SK-N-MC (cell line): ENCODE measurements around the gene DMBX1.

ENCODE experiments used
- DNase-seq: peaks from one replicate; pipeline ENCODE4 v3.0.0-alpha.2; 2011; ENCODE audit warnings: low read depth, low spot score
- H3K27ac ChIP-seq: fragments of 200-600 bp; sonication (generic); 2 replicates; pipeline ENCODE4 v1.5.1; 2016; ENCODE audit warnings: mixed run types
- H3K36me3 ChIP-seq: fragments of 200-600 bp; sonication (generic); 2 replicates; pipeline ENCODE4 v1.6.1; 2017; ENCODE audit warnings: antibody characterized with exemption, low read length, mixed read lengths; ENCODE audit not compliant: insufficient read depth
- H3K4me3 ChIP-seq: fragments of 200-600 bp; sonication (generic); 2 replicates; pipeline ENCODE4 v1.5.1; 2016
- H3K9ac ChIP-seq: fragments of 200-600 bp; sonication (generic); 2 replicates; pipeline ENCODE4 v1.8.0; 2017; ENCODE audit warnings: mixed run types, mixed read lengths; ENCODE audit not compliant: insufficient read length
- H3K9me3 ChIP-seq: fragments of 200-600 bp; sonication (generic); 2 replicates; pipeline ENCODE4 v1.6.1; 2017; ENCODE audit warnings: low read depth, mild to moderate bottlenecking, antibody characterized with exemption, low read length, moderate library complexity, mixed read lengths
- EZH2 ChIP-seq: fragments of 200-600 bp; sonication (generic); IDR thresholded peaks from one replicate; pipeline ENCODE4 v1.6.1; 2017; ENCODE audit warnings: antibody characterized with exemption
- FOXP2 ChIP-seq: optimal IDR thresholded peaks from 2 replicates; pipeline ENCODE3; 2011; ENCODE audit warnings: mild to moderate bottlenecking, moderate library complexity; ENCODE audit not compliant: insufficient read depth; ENCODE audit errors: extremely low read length, control extremely low read depth
- POLR2AphosphoS5 ChIP-seq: IDR thresholded peaks from 2 replicates; pipeline ENCODE4 v1.6.1; 2012; ENCODE audit warnings: mild to moderate bottlenecking, low read depth, low read length, borderline replicate concordance

The DMBX1 gene

GRCh38 chr1:46512792-46513190 lies 23.2 kb downstream of the DMBX1 start:
- no peaks in the 10 kb centered on the region for H3K9me3 ChIP-seq
- no peak overlapping the region for H3K9ac ChIP-seq
- TF ChIP-seq FOXP2 = no peak
- no peak for TF ChIP-seq POLR2AphosphoS5
- no peak for TF ChIP-seq EZH2
- no peak for DNase-seq
- no peaks in the 10 kb centered on the region for H3K36me3 ChIP-seq
- H3K27ac ChIP-seq = no peak overlapping the region
- no peak overlapping the region for H3K4me3 ChIP-seq

GRCh38 chr1:46513536-46513935 lies 23.9 kb downstream of the DMBX1 start:
- TF ChIP-seq POLR2AphosphoS5 (no peak), FOXP2 (no peak), EZH2 (no peak)
- no peak overlapping the region for H3K9ac ChIP-seq

DNA sequence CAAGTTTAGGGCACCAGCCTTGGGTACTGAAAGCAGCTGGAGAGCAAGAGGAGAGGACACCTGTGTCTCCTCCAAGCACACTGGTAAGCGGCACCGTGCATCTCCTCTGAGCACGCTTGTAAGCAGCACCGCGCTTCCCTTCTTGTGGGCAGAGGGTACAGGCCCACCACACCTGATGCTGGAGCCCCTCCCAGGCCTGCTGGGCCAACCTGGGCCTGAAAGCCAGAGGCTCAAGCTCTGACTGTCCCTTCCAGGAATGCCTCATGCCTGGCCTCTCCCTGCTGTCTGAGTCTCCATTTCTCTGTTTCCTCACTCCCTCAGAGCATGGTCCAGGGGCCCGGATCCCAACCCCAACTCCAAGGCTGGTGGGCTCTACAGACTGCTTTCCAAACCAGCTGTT lies 25.9 kb downstream of the DMBX1 start:
- Histone ChIP-seq H3K27ac (no peak overlapping the region), H3K4me3 (no peak overlapping the region), H3K9ac (no peak overlapping the region), H3K9me3 (no peaks in the 10 kb centered on the region), H3K36me3 (no peaks in the 10 kb centered on the region)
- TF ChIP-seq EZH2 = no peak
- TF ChIP-seq POLR2AphosphoS5 = no peak
- no peak for TF ChIP-seq FOXP2
- DNase-seq = no peak

More at GRCh38 chr1:46513536-46513935, 23.9 kb downstream of the DMBX1 start:
- Histone ChIP-seq H3K9me3 (no peaks in the 10 kb centered on the region), H3K36me3 (no peaks in the 10 kb centered on the region), H3K4me3 (no peak overlapping the region), H3K27ac (no peak overlapping the region)
- no peak for DNase-seq

DNA sequence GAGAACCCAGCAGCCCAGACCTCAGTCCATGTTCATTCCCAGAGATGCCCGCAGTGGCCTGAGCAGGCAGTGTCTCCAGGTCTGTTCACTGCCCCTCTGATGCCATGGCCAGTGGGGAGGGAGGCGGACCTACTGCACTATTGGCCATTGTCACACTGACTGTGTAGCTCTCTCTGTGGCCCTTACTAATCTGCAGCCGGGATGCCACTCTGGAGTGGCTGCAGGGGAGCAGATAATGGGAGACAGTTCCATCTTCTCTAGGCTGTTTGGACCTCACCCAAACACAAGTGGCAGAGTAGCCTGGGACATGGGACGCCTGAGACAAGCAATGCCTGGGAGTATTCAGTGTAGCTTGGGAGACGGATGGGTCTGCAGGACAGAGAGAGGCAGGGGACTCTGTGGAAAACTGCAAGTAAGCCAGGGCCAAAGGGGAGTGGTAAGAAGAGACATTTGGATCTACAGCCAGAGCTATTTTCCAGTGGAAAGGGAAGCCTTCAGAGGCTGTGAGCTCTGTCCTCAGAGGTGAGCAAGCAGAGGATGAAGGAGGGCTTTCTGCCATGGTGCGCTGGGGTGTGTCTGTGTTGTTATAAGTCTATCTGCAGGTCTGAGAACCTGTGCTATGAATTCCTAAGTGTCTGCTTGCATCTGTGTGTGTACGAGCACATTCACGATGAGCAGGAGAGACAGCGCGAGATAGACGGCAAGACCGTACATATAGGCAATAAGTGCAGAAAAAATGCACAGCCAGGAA lies 26.7 kb downstream of the DMBX1 start:
- DNase-seq = no peak
- Histone ChIP-seq H3K9me3 (no peaks in the 10 kb centered on the region), H3K4me3 (no peak overlapping the region), H3K36me3 (no peaks in the 10 kb centered on the region), H3K27ac (no peak overlapping the region), H3K9ac (no peak overlapping the region)
- TF ChIP-seq FOXP2 (no peak), EZH2 (no peak), POLR2AphosphoS5 (no peak)

DNA sequence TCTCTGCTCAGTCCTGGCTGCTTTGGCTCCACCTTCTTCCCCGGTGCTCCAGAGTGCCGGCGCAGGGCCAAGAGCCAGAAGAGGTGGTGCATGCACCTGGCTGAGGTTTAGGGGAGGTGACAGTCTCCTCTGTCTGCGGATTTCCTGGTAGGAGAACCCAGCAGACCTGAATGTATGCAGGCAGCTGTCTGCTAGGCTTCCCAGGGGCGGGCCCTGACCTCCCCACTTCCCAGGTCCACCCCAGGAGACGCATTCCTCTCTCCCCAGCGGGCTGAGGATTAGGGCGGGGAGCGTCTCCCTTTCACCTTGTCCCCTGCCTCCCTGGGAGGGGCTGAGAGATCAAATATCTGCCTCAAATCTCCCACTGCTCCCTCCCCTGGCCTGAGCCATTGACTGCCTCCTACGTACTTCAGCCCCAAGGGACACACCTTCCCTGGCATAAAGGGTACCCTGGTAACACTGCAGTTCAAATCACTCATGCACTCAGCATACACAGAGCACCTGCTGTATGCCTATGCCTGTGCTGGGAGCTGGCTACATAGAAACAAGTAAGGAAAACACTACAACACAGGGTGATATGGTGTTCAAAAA lies 27.5 kb downstream of the DMBX1 start:
- no peak overlapping the region for H3K9ac ChIP-seq
- no peak for DNase-seq
- no peaks in the 10 kb centered on the region for H3K9me3 ChIP-seq
- no peak overlapping the region for H3K27ac ChIP-seq
- TF ChIP-seq POLR2AphosphoS5 (no peak), EZH2 (no peak), FOXP2 (no peak)
- H3K4me3 ChIP-seq = no peak overlapping the region
- H3K36me3 ChIP-seq = no peaks in the 10 kb centered on the region

DNA sequence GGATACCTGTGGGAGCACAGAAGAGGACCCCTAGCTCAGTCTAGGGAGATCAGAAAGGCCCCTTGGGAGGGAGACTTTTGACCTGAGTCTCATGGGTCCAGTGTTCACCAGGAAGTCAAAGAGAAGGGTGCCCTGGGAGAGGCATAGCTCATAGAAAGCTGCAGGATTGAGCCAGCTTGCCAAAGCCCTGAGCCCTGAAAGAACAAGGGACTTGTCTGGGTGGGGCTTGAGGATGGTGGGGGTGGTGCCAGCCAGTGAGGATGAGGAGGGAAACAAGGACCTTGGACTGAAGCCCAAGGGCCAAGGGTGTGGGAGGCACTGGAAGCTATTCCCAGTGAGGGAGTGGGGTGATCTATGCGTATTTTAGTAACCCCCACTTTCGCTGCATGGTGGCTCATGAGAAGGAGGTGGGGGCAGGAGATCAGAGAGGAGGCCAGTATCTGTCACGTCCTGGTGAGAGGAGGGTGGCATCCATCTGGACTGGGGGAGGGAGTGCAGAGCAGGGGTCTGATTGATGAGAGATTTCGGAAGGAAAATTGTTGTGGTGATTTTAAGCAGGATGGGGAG lies 28.4 kb downstream of the DMBX1 start:
- TF ChIP-seq POLR2AphosphoS5 = no peak
- no peak for TF ChIP-seq EZH2
- no peak for TF ChIP-seq FOXP2
- no peaks in the 10 kb centered on the region for H3K9me3 ChIP-seq
- H3K9ac ChIP-seq = no peak overlapping the region
- no peak for DNase-seq
- no peak overlapping the region for H3K4me3 ChIP-seq
- no peak overlapping the region for H3K27ac ChIP-seq
- no peaks in the 10 kb centered on the region for H3K36me3 ChIP-seq

DNA sequence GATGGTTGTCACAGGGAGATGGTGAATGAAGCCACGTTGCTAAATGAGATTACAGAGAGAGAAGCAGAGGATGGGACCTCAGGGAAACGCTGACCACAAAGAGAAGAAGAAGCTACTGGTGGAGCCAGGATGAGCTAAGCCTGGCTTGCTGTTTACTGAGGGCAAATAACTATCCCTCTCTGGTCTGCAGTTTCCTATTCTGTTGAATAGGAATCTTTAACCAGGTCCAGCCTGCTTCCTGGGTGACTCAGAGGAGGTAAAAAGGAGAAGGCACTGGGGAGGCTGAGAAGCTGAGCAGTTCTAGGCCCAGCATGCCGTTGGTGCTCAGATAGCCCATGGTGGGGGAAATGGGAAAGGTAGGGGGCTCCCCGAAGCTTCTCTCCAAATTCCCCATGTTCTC lies 29.6 kb downstream of the DMBX1 start:
- H3K9ac ChIP-seq = no peak overlapping the region
- no peak overlapping the region for H3K27ac ChIP-seq
- H3K9me3 ChIP-seq = no peaks in the 10 kb centered on the region
- DNase-seq = no peak
- TF ChIP-seq EZH2 = no peak
- no peak for TF ChIP-seq FOXP2
- no peak for TF ChIP-seq POLR2AphosphoS5
- H3K36me3 ChIP-seq = no peaks in the 10 kb centered on the region
- no peak overlapping the region for H3K4me3 ChIP-seq

- Histone ChIP-seq H3K9ac (no peak overlapping the region), H3K4me3 (no peak overlapping the region), H3K9me3 (no peaks in the 10 kb centered on the region), H3K36me3 (no peaks in the 10 kb centered on the region), H3K27ac (no peak overlapping the region)
- no peak for DNase-seq
- TF ChIP-seq POLR2AphosphoS5 (no peak), EZH2 (no peak), FOXP2 (no peak)
Measured at GRCh38 chr1:46520063-46520911, 30.7 kb downstream of the DMBX1 start.
